ENCODE measurements around the gene RAB26.
"Not testable (repeated sequence)": the region's sequence is repeated elsewhere in the genome, so short reads cannot be mapped to it uniquely, and the experiment has no call there.

RAB26 gene

DNA sequence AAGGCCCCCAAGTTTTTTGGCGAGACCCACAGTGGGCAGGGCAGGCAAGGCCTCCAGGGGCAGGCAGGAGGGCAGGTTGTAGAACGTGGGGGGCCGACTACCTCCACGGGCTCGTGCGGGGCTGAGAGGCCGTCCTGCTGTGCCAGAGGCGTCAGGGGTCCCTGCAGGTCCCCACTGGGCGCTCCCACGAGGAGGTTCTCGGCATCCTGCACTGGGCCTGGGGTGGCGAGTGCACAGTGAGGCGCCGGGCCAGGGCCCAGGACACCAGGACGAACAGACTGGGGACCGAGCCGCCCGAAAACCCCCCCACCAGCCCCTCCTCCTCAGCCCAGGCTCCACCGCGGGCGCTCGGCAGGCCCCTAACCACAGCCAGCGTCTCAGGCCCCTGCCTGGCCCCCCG, 32.0 kb upstream of the RAB26 start:
- peak in 1 of 10 donors; percentile 58 for DNase-seq
- intact Hi-C loops (cut with DNase I) = not testable (repeated sequence)

DNA sequence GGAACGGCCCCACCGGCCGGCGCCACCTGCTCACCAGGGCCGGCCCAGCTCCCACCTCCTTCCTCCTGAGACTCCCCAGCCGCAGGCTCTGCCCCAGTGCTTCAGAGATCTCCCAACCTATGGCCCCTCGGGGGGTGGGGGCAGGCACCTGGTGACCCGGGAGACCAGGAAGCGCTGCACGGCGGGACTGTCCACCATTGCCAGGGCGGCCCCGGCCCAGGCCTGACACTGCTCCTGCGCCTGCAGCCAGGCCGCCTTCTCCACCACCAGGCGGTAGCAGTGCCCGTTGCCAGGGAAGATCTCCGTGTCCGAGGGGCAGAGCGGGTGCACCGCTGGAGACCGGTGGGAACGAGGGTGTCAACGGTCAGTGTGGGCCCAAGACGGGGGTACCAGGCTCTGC, 31.1 kb upstream of the RAB26 start:
- intact Hi-C loops (cut with DNase I) = not testable (repeated sequence)

DNA sequence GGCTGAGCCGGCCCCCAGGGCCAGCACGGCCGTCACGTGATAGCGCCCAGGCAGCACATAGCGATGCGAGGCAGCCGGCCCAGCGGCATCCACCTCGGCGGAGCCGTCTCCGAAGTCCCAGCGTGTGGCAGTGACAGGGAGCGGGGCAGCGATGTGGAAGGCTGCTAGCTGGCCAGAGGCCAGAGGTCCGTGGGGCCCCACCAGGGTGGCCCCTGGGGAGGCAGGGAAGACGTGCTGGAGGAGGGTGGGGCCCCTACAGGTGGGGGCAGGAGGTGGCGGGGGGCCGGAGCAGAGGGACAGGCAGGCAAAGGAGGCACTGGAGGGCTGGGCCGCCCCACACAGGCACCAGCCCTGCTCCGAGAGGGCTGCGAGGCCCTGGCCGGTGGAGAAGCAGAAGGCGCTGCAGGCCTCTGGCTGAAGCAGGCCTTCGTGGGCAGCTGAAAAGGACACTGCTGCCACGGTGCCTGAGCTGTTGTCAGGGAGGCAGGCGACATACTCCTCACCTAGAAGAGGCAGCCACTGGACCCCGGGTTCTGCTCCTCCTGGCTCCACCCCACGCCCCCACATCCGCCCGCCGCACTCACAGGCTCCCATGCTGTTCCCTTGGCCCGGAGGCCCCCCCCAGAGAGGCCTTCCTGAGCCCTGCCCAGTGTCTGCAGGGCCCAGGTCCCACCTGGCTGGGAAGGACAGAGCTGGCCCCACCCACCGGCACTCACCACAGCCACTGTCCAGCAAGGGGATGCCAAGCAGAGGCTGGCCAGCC, 30.3 kb upstream of the RAB26 start:
- intact Hi-C loops (cut with DNase I) = not testable (repeated sequence)
- DNase-seq = peak in 1 of 10 donors; percentile 86

More for the DNA sequence above, 31.1 kb upstream of the RAB26 start:
- DNase-seq = peak in 1 of 10 donors; percentile 55

DNA sequence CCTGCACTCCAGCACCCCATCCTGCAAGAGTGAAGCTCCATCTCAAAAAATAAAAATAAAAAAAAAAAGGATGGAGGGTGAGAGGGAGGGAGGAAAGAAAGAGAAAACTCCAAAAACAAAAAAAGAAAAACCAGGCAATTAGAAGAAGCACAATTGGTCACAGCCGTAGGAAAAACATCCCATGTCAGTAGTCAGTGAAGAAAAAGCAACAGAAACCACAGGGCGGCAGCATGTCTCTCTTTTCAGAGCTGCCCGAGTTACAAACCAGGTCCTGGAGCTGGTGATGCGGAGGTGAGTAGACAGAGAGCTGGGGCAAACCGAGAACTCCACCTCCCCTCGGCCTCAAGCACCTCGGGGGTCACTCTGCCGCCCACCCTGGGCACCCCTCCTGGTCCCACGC, 27.1 kb upstream of the RAB26 start:
- intact Hi-C loops (cut with DNase I) = loop anchor here (1.0 kb wide), 1 partner anchor 34 kb away; the partner anchor contains the start of gene TRAF7
- DNase-seq = peak in 9 of 10 donors; percentile 58 to 95 (median 79)

DNA sequence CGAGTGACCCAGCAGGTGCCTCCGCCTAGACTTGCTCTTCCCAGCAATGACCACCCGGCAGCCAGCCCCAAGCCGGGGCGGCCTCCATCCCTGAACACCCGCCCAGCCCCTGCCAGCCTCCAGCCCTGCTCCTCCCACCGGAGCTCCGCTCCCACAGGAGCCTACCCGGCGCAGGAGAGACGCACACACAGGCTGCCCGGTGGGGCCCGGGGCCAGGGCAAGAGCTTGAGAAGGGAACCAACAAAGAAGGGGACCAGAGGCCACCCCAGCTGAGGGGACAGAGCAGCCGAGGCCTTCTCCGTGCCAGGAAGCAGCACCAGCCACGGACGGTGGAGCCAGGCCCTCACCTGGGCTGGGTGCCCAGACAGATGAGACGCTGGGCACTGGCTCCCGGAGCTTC, 26.6 kb upstream of the RAB26 start:
- peak in 5 of 10 donors; percentile 38 to 92 (median 82) for DNase-seq
- intact Hi-C loops (cut with DNase I) = loop anchor here (1.0 kb wide), 1 partner anchor 33 kb away; the partner anchor contains the start of gene TRAF7

DNA sequence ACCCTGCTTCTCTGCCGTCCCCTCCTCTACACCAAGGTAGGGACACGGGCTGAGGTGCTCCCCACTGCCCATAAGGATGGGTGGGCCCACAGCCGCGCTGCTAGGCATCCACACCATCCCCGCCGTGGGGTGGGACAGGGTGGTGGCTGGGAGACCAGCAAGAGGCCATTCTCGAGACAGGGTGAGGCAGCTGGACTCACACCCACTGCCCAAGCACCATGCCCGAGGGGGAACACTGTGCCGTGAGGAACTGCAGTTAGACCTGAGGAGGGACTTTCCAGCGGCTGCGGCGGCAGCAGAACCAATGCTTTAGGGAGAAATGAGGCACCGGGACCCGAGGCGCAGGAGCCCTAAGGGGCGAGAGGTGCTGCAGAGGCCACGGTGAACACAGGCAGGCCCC, 26.0 kb upstream of the RAB26 start:
- peak in 1 of 10 donors; percentile 66 for DNase-seq
- intact Hi-C loops (cut with DNase I) = no loop called here

DNA sequence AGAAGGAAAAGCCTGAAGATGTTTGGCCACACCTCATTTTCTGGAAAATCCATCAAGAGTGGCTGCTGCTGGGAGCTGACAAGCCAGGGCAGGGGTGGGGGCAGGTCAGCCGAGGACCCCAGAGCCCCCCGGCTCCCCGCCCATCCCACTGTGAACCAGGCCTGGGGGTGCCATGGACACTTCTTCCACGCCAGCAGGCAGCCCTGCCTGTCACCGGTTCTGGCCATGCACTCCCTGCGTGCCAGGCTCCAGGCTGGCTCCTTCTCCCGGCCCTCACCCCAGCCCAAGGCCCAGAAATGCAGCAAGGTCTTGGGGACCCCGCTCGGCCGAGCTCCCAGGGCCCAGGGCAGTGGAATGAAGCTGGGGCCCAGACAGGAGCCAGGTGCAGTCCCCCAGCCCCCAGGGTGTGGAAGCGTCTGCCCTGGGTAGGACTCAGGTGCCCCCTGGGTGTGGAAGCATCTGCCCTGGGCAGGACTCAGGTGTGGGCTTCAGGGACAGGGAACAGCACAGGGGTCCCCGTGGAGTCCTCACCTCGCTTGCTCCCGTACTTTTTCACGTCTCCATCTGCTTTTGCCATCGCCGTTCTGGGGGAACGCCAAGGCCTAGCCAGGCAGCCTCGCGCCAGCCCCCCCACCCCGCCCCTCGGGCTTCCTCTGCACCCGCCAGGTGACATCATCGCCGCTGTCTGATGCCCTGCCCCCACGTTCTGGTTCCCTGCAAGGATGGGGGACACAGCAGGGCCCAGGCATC, 25.3 kb upstream of the RAB26 start:
- intact Hi-C loops (cut with DNase I); DNase-seq: not testable (repeated sequence)

DNA sequence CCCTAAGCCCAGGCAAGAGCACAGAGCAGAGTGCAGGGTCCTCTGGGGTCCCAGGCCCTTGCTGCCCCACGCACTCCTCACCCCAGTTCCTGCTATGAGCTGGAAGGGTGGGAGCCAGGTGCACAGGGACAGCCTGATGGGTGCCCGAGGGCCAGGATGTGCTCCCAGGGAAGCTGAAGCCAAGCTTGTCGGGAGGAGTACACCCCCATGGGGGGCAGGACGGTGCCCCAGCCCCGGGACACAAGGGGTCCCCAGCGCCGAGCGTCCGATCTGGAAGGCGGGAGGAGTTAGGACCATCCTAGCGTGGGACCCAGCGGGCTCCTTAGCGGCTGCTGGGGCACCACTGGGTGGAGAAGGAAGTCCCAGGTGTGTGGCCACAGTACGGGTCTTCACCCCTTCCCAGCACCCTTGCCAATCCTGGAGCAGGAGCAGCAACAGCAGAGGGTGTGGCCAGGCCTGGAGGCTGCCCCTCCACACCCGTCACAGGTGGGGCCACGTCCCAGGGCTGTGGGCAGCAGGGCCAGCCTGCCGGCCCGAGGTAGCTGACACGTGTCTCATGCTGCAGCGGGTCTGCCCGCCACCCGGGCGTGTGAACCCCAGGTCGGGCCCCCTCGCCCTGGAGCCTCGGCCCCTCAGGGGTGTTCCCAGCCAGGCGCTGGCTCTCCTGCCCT, 24.6 kb upstream of the RAB26 start:
- intact Hi-C loops (cut with DNase I); DNase-seq: not testable (repeated sequence)

DNA sequence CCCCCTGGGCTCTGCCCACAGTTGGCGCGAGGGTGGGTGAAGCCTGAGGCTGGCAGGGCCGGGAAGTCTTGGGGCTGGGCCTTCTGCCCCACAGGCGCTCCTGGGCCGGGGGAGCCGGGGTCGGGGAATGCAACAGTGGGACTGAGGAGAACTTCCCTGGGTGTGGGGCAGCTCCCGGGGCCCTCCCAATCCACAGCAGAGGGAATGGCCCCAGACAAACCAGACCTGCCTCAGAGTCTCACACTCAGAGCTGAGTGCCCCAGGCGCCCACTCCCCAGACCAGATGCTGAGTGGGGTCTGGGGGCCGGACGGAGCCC, 24.1 kb upstream of the RAB26 start:
- intact Hi-C loops (cut with DNase I); DNase-seq: not testable (repeated sequence)

DNA sequence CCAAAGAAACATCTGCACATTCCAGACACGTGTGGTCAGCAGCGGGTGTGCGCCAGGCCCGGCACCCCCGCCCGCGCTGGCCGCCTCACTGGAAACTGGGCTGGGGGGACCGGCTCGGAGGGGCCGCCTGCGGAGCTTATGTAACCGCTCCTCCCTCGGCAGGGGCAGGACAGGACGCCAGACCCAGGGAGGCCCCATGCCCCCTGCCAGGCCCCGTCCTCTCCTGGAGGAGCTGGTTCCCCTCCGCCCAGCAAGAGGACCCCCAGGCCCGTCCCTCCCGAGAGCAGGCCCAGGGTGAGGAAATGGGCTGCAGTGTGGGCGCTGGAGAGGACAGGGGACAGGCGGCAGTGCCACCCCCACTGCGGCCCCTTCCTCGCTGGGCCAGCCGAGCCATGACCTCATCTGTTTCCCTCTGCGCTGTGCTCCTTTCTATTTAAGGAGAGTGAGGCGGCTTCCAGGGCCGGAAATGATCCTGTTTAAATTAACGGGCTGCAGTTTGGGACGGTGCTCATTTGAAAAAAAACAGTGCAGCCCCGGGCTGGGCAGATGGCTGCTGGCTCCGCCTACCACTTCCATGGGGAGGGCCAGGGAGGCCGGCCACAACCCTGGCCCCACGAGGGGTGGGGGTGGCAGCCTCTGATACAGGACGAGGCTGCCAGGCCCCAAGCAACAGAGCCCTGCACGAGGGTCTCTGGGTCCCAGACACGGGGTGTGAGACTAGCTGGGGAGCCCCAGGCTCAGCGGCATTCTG, 23.6 kb upstream of the RAB26 start:
- intact Hi-C loops (cut with DNase I) = not testable (repeated sequence)
- peak in 5 of 10 donors; percentile 30 to 91 (median 64) for DNase-seq

DNA sequence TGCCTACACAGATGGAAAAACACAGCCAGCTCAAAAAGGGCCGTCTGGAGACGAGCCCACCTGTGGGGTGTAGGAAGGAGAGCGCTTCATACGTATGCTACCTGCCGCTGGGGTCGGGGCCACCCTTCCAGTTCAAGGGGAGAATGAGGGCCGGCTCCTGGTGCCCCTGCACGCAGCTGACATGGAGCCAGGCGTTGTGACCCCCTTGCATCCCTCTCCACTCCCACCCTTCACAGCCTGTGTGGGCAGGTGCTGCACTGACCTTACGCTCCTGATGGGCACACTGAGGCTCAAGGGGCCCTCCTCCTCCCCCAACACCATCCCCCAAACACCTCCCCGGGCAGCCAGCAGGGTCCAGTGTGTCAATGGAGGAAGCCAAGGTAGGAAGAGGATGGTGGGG, 22.8 kb upstream of the RAB26 start:
- intact Hi-C loops (cut with DNase I); DNase-seq: not testable (repeated sequence)

DNA sequence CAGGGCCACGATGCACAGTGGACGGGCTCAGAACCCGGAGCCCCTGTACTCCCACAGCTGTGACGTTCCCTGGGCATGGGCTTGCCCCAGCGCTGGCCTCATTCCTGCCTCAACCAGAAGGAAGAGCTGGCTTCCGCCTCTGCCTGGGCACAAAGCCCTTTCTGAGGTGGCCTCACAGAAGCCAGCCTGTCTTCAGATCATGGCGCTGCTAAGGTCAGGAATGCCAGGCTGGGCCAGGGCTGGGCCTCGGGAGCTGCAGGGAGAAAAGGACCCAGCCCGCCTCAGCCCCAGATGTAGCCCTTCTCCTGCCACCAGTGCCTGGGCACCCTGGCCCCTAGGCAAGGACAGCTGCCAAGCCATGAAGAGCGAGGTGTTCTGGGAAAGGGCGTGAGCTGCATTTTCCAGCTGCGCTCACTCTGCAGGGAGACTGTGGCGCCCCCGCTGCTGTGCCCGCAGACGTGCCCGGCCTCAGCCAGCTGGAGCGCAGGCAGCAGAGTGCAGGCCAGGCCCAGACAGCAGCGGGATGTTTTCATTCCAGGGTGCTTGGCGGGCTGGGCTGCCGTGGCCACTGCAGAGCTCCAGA, 22.2 kb upstream of the RAB26 start:
- intact Hi-C loops (cut with DNase I) = not testable (repeated sequence)
- peak; percentile 59 to 97 (median 78) for DNase-seq

DNA sequence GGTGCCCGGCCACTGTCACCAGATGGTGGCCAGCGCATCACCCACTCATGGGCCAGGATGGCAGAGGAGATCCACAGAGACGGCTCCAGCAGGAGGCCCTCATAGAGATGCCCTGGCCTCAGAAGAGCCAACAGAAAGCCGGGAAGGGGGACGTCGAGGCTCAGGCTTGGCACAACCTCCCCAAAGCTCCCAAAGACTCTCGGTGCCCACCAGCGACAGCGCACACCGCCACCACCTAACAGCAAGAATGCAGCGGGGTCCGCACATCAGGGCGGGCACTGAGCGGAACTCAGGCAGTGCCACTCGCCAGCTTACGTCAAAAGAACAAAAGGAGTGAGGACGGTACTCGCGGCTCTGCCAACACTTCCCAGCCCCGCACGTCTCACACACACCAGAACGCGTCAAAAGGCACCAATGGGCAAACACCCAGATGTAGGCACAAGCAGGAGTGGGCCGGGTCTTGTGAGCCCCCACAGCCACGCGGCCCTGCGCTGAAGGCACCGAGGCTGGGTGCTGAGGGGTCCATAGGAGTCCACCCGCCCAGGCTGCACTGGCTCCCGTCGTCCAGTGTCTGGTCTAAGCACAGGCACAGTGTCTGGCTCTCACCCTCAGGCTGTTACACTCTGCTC, 21.4 kb upstream of the RAB26 start:
- intact Hi-C loops (cut with DNase I) = not testable (repeated sequence)
- DNase-seq = peak in 4 of 10 donors; percentile 26 to 77 (median 55)

DNA sequence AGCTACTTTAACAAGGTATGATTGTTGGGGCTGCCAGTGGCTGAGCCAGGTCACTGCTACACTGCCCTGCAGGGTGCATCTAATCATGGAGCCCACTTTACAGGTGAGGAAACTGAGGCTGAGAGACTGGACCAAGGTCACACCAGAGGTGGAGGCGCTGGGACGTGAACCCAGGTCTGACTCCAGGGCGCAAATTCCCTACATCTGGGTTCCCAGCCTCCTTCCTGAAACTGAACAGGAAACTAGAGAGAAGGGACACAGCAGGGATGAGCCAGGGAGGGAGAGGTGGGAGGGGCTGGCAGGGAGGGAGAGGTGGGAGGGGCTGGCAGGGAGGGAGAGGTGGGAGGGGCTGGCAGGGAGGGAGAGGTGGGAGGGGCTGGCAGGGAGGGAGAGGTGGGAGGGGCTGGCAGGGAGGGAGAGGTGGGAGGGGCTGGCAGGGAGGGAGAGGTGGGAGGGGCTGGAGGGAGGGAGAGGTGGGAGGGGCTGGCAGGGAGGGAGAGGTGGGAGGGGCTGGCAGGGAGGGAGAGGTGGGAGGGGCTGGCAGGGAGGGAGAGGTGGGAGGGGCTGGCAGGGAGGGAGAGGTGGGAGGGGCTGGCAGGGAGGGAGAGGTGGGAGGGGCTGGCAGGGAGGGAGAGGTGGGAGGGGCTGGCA, 20.7 kb upstream of the RAB26 start:
- DNase-seq; intact Hi-C loops (cut with DNase I): not testable (repeated sequence)

DNA sequence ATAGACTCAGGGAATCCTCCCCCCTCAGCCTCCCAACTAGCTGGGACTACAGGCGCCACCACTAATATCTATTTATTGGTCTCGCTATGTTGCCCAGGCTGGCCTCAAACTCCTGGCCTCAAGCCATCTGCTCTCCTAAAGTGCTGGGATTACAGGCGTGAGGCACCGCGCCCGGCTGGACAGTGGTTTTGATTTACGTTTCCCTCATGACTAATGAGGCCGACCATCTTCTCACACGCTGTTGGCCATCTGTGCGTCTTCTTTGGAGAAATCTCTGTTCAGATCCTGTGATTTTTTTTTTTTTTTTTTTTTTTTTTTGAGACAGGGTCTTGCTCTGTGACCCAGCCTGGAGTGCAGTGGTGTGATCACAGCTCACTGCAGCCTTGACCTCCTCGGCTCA, 19.2 kb upstream of the RAB26 start:
- intact Hi-C loops (cut with DNase I); DNase-seq: not testable (repeated sequence)

DNA sequence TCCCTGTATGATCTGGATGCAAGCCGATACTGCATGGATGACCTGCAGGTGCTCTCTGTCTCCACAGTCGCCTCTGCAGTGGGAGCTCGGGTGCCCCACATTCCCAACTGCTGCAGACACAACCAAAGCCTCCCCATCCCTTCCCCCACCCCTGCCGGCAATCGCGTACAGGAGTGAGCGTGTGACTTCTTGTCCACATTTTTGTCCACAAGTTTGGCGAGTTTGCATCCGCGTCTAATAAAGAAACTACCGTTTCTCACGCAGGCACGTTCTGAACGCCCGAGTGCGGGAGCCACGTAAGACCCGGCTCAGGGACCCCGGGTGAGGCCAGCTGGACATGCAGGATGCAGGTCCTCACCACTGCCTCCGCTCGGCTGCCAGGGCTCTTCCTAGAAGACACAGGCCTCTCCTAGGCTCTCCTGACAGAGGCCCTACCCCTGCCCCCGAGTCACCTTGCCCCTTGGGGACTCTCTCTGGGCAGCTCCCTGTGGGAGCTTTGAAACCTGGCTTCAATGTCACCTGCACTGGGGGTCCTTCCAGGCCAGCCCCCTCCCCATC, 18.5 kb upstream of the RAB26 start:
- intact Hi-C loops (cut with DNase I) = not testable (repeated sequence)
- DNase-seq = peak in 1 of 10 donors; percentile 66

DNA sequence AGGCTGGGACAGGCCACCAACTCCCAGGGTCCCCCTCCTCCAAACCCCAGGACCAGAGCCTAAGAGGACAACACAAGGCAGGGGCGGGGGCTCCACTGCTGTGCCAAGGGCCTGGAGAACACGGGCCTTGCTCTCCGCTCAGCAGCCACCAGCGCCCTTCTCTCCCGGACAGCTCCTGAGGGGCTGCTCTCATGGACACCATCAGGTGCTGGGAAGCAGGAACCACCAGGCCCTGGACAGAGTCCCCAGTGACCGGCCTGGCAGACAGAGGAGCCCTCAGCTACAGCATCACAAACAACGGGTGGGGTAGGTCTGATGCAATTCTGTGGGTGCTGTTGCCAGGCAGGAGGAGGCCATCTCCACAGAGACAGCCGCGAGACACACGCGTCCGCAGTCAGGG, 14.6 kb upstream of the RAB26 start:
- intact Hi-C loops (cut with DNase I); DNase-seq: not testable (repeated sequence)

DNA sequence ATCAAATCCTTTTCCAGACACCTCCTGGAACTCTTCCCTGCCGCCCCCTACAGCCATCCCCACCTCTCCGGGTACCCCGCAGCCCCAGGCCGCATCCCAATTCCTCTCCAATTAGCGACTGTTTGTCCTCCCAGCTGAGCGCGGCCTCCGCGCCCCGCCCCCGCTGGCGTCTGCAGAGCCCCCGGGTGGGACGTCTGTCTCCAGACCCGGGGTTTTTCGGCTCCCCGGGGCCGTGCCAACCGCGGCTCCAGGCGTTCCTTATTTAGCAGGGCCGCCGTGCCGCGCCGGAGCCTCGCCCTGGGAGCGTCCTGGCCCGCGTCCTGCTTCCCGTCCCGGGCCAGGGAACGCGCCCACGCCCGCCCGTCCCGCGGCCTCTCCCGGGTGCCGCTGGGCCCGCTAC, 13.4 kb upstream of the RAB26 start:
- DNase-seq = peak in 1 of 10 donors; percentile 78

More for the DNA sequence above, 13.4 kb upstream of the RAB26 start:
- intact Hi-C loops (cut with DNase I) = not testable (repeated sequence)
